H1 (cell line): Measurements from ENCODE around the gene KLHL29.

Experiments
- BCL11A ChIP-seq, 2 experiments: IDR thresholded peaks; one replicate each; pipeline ENCODE4 v1.6.1; 2011; ENCODE audit warnings: low read depth in 2 of 2, low read length in 2 of 2, mild to moderate bottlenecking in 2 of 2
- EP300 ChIP-seq, 2 experiments: IDR thresholded peaks; 1 replicate in 1 of 2; 2 replicates in 1 of 2; pipeline ENCODE4 v1.6.1; 2011 to 2012; ENCODE audit warnings: low read depth in 2 of 2, low read length in 2 of 2, mild to moderate bottlenecking in 2 of 2, borderline replicate concordance in 1 of 2, inconsistent platforms in 1 of 2, moderate library complexity in 1 of 2
- EZH2 ChIP-seq: fragments of 200-600 bp; sonication (generic); IDR thresholded peaks from 2 replicates; pipeline ENCODE4 v1.7.1; 2012; ENCODE audit warnings: low read depth, mild to moderate bottlenecking, moderate library complexity, low read length, inconsistent platforms; ENCODE audit not compliant: severe bottlenecking
- FOSL1 ChIP-seq: IDR thresholded peaks from 2 replicates; pipeline ENCODE4 v1.6.1; 2011; ENCODE audit warnings: mild to moderate bottlenecking, low read depth, low read length, moderate library complexity; ENCODE audit not compliant: insufficient read depth
- JUN ChIP-seq: IDR thresholded peaks from 2 replicates; pipeline ENCODE4 v1.6.1; 2011; ENCODE audit warnings: low read depth, mild to moderate bottlenecking, improper control_type of control experiment, low read length
- JUND ChIP-seq: IDR thresholded peaks from 2 replicates; pipeline ENCODE4 v1.6.1; 2011; ENCODE audit warnings: mild to moderate bottlenecking, improper control_type of control experiment, low read length
- POLR2AphosphoS5 ChIP-seq: IDR thresholded peaks from 2 replicates; pipeline ENCODE4 v1.6.1; 2011; ENCODE audit warnings: low read depth, low read length
- RFX5 ChIP-seq: IDR thresholded peaks from 2 replicates; pipeline ENCODE4 v1.6.1; 2011; ENCODE audit warnings: low read depth, low read length, improper control_type of control experiment, borderline replicate concordance
- TF ChIP-seq, protein P1 (sequence below), 3 experiments: IDR thresholded peaks; 1 replicate in 2 of 3; 2 replicates in 1 of 3; pipeline versions ENCODE4 v1.5.1 to v1.6.1; 2011; ENCODE audit warnings: low read length in 3 of 3, mild to moderate bottlenecking in 3 of 3, inconsistent platforms in 2 of 3, low read depth in 1 of 3, moderate library complexity in 1 of 3; ENCODE audit not compliant: insufficient read depth in 1 of 3; ENCODE audit errors: control extremely low read depth in 1 of 3

DNA sequence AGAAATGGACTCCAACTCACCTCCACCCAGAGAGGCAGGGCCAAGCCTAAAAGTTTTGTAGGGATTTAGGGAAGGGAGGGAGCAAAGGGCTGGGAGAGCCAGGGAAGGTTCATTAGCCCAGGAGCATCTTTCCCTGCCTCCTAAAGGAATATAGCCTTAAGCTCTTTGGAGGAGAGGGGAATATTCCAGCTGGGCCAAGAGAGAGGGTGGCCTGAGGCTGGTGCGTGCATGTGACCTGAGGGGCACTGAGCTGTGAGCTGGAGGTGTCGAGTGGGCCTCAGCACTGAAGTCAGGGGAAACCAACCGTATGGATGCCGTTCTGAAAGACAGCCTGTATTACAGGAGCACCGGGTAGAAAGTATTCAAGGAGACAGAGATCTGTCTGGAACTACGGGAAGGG, 112.6 kb downstream of the KLHL29 start:
- TF ChIP-seq BCL11A (IDR thresholded peaks at IDR 0.05; ENCODE audit: low read depth in 2 of 2, low read length in 2 of 2) (no peak), EP300 (IDR thresholded peaks at IDR 0.05; ENCODE audit: borderline replicate concordance in 1 of 2, low read depth in 2 of 2, low read length in 2 of 2) (no peak), JUN (no peak), JUND (no peak), FOSL1 (no peak), EZH2 (no peak), RFX5 (no peak), POLR2AphosphoS5 (no peak)
- TF ChIP-seq, protein P1, sequence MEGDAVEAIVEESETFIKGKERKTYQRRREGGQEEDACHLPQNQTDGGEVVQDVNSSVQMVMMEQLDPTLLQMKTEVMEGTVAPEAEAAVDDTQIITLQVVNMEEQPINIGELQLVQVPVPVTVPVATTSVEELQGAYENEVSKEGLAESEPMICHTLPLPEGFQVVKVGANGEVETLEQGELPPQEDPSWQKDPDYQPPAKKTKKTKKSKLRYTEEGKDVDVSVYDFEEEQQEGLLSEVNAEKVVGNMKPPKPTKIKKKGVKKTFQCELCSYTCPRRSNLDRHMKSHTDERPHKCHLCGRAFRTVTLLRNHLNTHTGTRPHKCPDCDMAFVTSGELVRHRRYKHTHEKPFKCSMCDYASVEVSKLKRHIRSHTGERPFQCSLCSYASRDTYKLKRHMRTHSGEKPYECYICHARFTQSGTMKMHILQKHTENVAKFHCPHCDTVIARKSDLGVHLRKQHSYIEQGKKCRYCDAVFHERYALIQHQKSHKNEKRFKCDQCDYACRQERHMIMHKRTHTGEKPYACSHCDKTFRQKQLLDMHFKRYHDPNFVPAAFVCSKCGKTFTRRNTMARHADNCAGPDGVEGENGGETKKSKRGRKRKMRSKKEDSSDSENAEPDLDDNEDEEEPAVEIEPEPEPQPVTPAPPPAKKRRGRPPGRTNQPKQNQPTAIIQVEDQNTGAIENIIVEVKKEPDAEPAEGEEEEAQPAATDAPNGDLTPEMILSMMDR (IDR thresholded peaks at IDR 0.05; ENCODE audit: control extremely low read depth in 1 of 3, insufficient read depth in 1 of 3, low read depth in 1 of 3, low read length in 3 of 3), result no peak
